ENCODE measurements around the gene ASPSCR1.

The ASPSCR1 gene

DNA sequence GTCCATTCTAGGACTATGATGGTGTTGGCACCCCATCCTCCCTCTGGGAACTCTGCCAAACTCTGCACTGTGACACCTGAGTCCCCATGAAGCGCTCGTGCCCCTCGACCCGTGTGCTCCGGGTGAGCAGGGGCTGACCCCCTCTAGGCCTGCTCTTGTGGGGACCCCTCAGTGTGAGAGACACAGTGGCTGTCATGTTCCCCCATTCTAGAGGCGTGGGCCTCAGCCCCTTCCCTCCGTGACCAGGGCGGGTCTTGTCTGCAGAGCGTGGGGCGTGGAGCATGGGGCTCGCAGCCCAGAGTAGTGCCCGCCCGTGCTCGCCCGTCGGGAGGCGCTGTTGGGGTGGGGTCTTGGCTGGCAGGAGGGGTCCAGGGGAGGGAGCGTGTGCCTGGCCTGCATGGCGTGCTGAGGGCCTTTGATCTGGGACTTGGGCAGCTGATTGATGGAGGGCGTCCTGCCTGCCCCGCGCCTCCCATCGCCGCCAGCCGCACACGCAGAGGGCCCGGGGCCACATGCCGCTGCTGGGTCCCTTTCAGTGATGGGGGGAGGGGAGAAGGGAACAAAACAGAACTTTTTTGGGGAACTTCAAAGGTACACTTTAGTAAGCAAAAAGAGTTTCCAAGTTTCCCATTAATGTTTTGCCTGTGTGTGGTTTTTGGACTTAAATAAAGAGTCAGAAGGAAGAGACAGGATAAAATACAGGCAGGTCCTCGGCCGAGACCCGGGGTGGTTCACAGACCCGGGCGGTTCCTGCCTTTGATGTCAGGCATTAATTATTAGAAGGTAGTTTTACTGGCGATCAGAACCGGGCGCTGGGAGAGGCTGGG is 22.8 kb downstream of the ASPSCR1 start:
- no peak for DNase-seq

DNA sequence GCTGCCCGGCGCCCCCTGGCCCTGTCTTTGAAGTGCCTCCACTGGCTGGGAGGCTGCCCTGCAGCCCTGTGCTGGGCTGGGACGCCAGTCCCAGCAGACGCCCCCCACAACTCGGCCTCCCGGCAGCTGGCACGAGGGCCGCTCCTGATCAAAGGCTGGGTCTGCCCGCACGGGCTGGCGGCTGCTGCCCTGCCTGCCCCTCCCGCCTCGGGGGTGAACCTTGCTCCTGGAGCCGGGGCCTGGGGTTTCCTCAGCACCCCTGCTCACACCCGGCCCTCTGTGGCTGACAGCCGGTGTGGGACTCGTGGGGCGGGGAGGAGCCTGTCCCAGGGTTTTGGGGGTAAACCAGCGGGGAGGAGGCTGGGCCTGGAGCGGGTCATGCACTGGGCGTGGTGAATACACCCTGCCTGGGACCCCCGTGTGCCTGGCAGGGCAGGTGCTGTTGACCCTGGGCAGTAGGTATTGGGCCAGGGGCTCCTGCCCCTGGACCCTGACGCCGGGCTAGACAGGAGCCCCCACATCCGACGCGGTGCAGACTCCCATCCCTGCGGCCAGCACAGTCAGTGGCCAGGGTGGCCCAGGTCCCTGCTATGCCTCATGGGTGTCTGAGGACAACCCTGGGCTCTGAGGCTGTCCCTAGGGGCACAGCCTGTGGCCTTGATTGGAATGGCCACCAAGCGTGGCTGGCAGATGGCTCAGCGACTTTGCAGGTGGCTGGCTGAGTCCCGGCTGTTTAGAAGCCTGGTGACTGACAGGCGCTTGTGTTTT is 23.6 kb downstream of the ASPSCR1 start:
- no peak for DNase-seq

DNA sequence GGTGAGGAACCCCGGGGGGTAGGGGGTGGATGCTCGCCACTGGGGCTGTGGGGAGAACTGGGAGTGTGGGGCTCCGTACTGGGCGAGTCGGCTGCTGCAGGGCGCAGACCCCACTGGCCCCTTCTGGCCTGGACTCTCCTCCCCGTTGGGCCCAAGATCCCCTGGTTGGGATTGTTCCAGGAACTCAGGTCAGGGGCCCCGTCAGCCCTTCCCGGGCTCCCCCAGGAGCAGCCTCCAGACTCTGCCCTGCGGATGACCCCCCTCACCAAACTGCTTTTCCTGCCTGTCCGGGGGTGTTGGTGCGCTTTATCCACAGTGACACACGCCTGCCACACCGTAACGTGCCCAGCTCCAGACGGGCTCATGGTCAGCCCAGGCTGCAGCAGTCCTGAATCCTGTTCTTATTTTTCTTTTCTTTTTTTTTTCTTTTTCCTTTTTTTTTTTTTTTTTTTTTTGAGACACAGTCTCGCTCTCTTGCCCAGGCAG is 24.2 kb downstream of the ASPSCR1 start:
- no peak for DNase-seq

DNA sequence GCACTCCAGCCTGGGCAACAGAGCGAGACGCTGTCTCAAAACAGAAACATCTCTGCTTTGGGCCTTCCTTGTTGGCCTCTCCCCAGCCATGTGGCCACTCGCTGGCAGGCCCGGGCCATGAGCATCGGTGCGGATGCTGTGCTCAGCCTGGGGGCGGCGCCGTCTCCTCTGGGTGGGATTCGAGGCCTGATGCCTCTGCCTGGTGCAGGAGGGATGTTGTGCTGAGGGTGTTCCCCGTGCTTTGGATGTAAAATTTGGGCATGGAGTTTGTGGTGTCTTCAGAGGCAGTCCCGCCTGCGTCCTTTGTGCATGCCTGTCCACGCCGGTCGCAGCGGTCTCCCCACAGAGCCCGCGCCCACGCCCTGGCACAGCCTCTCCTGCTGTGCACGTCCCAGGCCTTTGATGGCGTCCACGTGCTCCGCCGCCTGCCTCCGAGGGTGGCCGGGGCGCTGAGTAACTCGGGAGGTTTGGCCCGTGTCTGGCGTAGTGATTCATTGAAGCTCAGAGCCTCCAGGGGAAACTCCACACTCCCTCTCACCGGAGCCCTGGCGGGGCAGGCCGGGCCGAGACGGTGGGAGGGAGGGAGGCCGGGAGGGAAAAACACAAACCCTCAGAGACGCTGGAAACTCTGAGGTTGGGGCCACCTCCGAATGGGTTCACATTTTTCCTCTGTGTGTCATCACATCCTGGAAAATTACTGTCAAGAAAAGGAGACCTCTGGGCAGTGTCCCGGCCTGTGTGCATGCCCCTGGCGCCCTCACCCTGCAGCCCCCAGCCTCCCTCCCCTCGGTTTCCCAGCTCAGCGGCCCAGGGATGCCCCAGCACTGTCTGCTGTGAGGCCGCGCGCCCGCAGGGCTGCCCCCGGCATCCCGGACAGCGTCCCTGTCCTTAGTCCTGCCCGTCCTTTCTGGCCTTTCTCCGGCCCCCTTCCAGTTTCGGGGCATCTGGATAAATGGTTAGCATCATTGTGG is 26.3 kb downstream of the ASPSCR1 start:
- no peak for DNase-seq

DNA sequence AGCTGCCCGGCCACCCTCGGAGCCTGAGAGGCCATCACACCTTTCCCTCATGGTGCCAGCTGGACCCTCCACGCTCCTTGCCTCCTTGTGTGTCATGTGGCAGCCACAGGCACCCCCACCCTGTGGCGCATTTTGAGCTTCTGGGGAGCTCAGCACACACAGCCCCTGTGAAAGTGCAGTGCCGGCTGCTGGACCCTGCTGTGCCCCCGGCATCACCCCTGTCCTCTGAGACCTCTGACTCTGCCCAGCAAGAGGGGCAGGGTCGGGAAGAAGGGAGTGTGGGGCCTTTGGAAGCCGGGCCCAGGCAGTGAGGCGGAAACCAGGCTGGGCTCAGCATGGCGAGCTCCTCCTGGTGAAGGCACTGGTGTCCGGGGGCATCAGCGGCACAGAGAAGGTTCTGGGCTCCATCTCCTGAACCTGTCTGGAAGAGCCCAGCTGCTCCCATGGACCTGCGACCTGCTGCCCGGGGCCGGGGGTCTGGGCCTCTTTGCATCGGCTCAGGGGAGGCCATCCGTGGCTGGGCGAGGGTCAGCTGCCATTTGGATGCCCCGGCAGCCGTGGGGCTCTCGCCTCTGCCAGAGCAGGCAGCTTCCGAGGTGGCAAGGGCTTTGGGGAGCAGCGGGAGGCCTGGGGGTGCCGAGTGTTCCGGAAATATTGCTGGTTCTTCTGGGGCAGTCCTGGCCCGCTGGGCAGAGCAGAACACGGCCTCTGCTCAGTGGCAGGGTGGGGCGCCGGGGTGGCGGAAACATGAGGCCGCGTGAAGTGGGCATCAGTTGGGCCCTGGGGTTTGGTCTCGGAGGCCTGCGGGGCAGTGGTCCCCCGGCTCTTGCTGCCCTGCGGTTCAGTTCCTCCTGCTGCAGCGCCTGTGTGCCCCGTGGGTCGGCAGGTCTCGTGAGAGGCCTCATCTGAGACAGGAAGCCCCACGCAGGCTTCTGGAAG is 27.4 kb downstream of the ASPSCR1 start:
- DNase-seq: no peak

DNA sequence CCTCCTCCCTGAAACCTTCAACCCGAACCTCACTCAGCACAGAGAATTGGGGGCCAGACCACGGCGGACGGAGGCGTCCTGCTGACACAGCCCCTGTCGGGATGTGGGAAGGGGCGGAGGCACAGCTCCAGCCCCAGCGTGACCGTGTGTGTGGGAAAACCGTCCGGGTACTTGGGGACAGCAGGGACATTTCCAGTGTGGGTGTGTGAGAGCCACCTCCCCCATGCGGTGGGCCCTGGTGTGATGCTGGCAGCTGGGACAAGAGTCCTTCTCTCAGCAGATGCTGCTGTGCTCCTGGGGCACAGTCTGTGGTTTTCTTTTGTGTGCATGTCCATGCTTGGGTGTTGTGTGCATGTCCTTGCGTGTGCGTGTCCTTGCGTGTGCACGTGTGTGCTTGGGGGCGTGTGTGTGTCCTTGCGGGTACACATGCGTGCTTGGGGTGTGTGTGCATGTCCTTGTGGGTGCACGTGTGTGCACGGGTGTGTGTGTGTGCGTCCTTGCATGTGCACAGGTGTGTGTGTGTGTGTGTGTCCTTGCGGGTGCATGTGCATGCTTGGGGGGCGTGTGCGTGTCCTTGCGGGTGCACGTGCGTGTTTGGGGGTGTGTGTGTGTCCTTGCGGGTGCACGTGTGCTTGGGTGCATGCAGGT is 28.4 kb downstream of the ASPSCR1 start:
- DNase-seq: no peak

DNA sequence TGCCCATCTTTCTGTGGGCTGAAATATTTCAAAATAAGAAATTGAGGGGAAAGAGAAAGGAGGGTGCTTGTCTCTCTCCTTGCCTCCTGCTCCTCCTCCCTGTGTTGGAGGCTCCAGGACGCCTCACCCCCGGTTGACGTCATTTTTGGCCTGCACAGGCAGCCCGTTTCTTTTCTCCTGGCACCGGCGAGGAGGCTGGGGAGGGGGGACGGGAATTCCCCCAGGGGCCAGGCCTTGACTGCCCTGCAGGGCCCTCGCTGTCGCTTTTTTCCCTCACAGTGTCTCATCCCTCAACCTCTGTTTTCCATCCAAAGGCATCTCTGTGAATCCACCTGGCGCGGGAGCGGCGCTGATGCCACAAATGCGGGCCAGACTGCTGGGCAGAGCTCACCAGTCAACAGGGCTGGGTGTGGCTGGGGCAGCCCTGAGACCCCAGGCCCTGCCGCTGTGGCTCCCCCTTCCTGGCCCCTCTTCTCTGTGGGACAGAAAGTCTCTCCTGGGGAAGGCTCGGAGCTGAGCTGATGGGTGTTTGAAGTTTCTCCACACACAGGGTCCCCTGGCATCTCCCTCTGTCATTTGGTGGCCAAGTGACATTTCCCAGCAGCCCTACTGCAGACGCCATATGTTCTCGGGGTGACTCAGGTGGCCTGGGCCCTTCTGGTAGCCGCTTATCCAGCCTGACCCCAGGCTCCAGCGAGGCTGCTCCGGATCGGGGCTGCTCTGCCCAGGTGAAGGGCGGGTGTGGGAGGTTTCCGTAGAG is 29.2 kb downstream of the ASPSCR1 start:
- no peak for DNase-seq

DNA sequence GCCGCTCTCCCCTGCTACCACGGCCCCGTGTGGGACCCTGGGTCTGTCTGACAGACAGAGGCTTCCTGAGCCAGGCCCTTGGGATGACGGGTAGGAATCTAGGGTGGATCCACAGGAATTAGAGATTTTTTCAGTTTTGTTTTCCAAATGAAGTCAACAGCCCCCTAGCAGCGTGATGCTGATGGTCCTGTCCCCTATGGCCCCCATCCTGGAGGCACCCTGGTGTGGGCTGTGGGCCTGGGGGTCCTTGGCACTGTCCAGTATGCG is 29.7 kb downstream of the ASPSCR1 start:
- no peak for DNase-seq

DNA sequence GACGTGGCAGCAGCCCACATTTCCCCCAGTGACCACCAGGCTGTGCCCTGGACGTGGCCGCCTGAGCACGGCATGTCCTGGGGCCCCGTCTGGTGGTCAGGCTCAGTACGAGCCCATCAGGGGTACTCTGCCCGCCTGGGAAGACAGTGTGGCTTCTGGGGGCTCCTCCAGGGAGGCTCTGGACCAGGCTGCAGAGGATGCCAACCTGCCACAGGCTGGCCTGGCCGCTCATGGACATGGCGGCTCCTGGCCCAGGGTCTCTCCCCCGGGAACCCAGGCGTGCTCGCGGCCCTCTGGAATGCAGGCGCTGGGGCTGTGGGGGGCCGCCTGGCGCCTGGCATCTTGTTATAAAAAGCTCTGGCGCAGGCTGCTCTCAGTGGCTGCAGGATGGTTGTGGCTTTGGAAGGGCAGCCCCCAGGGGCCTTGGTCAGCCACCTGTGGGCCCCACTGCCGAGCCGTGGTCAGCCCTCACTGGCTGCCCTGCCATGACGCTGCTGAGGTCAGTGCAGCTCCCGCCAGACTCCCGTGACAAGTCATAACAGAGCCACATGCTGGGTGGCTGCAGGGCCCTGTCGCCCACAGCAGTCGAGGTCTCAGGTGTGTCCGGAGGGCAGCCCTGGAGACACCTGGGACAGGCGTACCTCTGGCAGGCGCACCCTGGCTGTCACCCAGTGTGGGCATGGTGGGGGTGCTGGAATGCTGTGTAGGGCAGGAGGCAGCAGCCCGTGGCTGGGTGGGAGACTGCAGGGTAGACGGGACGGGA is 30.2 kb downstream of the ASPSCR1 start:
- no peak for DNase-seq

DNA sequence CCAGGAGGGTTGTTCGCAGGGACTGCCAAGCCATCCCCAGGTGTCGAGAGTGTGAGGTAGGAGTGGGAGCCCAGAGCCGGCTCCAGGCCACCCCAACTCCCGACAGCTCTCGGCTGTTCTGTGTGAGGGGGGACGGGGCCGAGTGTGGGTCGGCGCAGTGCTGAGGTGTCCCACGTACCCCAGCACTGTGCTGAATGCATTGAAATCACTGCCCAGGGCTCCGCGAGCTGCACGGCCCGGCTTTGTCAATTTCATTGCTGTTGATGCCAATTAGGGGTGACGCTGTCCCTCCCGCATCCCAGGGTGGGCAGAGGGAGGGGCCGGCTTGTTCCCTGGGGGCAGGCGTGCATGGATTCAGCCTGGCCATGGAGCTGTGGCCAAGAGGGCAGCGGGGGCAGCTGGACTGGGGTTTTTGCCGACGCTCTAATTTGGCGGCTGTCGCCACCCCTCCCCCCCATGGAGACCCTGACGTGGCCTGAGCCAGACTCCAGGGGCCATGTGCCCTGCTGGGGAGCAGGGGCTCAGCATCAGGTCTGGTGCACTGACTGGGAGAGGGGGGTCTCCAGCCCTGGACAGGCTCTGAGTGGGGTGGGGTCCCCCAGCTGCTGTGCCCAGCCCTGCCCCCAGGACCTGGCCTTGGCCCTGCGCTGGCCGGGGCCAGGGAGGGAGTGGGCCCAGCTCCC is 31.0 kb downstream of the ASPSCR1 start:
- no peak for DNase-seq

DNA sequence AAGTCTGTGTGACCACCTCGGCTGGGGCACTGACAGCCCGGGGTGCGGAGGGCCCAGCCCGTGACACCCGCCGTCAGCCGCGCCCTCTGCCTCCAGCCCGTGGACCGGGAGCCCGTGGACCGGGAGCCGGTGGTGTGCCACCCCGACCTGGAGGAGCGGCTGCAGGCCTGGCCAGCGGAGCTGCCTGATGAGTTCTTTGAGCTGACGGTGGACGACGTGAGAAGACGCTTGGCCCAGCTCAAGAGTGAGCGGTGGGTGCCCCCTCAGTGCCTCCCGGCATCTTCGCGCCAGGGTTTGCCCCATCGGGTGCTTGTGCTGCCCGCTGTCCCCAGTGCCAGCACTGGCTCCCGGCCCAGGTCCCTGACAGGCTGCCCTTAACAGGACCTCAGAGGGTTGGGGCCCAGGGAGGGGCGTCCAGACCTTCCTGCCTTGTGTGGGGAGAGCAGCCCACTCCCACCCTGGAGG is 31.5 kb downstream of the ASPSCR1 start:
- no peak for DNase-seq

DNA sequence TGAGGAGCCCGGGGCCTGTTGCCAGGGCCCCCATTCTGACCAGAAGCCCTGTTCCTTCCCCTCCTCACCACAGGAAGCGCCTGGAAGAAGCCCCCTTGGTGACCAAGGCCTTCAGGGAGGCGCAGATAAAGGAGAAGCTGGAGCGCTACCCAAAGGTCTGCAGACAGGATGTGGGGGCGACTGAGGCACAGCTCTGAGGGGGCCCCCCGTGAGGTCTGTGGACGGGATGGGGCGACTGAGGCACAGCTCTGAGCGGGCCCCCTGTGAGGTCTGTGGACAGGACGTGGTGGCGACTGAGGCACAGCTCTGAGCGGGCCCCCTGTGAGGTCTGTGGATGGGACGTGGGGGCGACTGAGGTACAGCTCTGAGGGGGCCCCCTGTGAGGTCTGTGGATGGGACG is 32.0 kb downstream of the ASPSCR1 start:
- no peak for DNase-seq

DNA sequence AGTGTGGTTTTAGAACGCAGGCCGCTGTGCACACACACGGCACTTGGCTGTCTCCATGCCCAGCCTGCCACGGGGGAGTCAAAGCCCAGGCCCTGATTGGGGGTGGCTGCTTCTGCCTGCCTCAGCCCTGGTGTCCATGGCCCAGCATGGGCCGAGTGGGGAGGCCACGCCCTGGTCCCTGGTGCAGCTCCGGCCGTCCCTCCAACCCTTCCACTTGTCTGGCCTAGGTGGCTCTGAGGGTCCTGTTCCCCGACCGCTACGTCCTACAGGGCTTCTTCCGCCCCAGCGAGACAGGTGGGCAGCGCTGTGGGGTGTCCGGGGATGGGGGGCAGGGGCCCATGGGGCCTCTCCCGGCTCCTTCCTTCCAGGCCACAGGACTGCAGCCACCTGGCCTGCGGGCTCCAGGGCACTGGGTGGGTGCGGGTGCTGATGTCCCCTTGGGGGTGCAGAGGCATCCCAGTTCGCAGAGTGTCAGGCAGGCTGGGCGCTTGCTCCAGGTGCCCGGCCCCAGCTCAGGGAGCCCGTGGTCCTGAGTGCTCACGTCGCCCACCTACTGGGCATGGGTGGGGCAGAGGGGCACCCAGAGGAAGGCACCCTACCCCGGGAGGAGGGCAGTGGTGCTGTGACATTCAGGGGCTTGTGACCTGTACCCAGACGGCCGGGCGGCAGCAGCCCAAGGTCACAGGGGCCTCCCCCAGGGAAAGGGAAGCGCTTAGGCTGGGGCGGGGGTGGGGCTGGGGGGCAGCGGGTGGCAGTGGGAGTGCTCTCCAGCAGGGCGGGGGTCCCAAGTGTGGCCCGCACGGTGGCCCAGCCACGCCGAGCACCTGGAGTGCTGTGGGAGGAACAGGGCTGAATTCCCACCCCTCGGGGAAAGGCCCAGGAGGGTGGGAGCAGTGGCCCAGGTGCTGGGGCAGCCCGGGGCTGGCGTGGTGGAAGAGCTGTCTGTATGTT is 33.4 kb downstream of the ASPSCR1 start:
- DNase-seq: no peak

DNA sequence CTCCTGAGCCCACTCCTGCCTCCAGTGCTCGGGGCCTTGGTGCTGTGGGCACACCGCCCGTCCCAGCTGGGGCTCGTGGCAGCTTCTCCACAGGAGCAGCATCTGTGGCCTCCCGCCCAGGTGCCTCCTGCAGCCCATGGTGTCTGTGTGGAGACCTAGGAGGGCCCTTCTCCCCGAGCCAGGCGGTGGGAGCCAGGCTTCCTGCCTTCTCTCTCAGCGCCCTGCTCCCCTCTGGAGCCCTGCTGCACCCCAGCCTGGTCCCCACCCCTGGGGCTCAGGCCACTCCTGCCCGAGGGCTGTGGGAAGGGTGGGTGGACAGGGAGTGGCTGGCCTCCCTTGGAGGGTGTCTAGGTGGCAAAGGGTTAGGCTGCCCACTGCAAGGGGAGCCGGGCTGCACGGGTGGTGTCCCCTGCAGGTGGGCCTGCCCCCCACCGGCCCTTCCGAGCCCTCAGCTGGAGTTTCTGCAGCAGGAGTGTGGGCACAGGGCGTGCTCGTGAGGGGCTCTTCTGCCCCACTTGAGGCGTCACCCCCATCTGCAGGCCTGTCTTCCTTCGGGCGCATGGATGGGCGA is 34.3 kb downstream of the ASPSCR1 start:
- no peak for DNase-seq

DNA sequence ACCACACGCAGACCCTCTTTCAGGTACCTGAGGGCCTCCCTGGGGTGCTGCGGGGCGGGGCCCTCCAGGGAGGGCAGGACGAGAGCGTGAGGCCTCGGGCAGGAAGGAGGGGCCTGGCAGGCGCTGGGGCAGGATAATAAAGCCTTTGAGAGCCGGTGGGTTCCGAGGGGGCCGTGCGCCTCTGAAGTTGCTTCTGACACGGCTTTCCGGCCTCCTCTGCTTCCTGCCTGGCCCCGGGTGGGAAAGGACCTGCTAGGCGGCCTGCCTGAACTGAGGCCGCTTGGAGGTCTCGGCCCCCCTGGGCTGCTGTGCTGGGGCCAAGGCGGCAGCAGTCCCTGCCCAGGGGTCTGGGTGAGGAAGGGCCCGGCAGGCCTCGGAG is 34.8 kb downstream of the ASPSCR1 start:
- DNase-seq: no peak

DNA sequence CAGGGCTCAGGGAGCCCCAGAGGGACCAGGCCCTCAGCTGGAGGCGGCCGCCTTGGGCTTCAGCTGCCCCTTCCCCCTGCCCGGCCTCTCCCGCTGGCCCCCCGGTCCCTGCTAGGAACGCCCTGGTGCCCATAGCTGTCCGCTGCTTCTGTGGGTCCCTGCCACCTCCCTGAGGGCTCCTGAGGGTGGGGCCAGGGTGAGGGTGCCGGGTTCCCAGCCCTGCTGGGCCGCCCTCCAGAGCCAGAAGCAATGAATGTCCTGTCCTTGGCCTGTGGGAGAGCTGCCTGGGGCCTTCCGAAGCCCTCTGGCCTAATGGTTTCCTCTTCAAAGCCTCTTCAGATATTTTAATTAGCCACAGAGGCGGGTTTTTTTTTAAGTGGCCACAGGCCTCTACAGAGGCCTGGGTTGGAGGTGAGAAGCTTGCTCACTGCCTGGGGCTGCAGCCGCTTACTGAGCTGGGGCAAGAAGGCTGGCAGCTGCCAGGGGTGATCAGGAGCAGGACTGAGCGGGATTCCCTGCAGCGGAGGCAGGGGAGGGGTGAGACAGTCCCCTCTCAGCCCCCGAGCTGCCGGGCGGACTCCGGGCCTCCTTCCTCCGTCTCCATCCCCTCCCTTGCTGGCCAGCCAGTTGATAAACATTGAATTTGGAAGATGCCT is 35.3 kb downstream of the ASPSCR1 start:
- no peak for DNase-seq

DNA sequence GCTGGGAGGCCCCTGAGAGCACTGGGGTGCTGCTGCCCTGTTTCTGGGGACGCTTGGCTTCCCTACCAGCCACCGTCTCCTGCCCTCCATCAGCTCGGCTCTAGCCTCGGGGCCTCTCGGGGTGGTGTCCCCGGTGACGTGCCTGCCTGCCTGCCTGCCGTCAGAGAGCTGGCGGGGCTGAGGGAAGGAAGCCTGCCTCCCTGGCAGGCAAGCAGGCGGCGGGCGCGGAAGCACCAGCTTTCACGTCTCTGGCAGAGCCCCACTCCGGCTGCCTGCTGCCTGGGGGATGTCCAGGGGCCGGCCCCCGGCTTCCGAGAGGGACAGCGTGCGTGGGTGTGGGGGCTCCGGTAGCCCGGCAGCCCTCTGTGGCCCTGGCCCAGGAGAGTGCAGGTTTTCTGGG is 35.9 kb downstream of the ASPSCR1 start:
- DNase-seq: no peak
